ENCODE measurements around the gene NDE1.
A peak's percentile ranks its signal among the peaks of the same experiment; 100 is the strongest.

NDE1 gene

GRCh38 chr16:15650698-15651171, 690 bp downstream of the NDE1 start:
- Histone ChIP-seq H3K27ac (ENCODE audit: low read depth, low read length) (peak overlapping the region; percentile 71), H3K79me2 (ENCODE audit: insufficient read depth, low read length) (peaks cover 52% of the 10 kb centered on the region), H3K36me3 (ENCODE audit: low read length) (no peaks in the 10 kb centered on the region), H3K9me2 (replicated peaks; ENCODE audit: insufficient read depth, low read length) (no peaks in the 10 kb centered on the region), H3K4me3 (ENCODE audit: insufficient read depth, low read length, poor library complexity, severe bottlenecking) (peak overlapping the region; percentile 97), H3K9me3 (ENCODE audit: insufficient read depth, low read length) (no peaks in the 10 kb centered on the region), H3F3A (ENCODE audit: insufficient read depth) (peaks cover 8% of the 10 kb centered on the region; the same call in 1 of the 2 replicates), H2AFZ (ENCODE audit: low read depth, low read length, severe bottlenecking) (peak overlapping the region; percentile 46), H3K9ac (ENCODE audit: low read length) (peak overlapping the region; percentile 93), H4K20me1 (ENCODE audit: low read depth, low read length) (no peaks in the 10 kb centered on the region; the same call in 1 of the 2 replicates), H3K4me2 (ENCODE audit: low read depth, low read length, poor library complexity, severe bottlenecking) (peak overlapping the region; percentile 76), H3K27me3 (ENCODE audit: low read length) (no peaks in the 10 kb centered on the region)
- TF ChIP-seq EZH2phosphoT487 (conservative IDR thresholded peaks at IDR 0.05; ENCODE audit: low read length) (no peak), CTCF (IDR thresholded peaks at IDR 0.05; ENCODE audit: insufficient read depth, low read length, poor library complexity, severe bottlenecking) (no peak)

- no peak overlapping the region for H3K4me3 ChIP-seq (ENCODE audit: insufficient read depth, low read length, poor library complexity, severe bottlenecking)
- H3K36me3 ChIP-seq (ENCODE audit: low read length) = no peaks in the 10 kb centered on the region
- TF ChIP-seq CTCF (IDR thresholded peaks at IDR 0.05; ENCODE audit: insufficient read depth, low read length, poor library complexity, severe bottlenecking) (no peak), EZH2phosphoT487 (conservative IDR thresholded peaks at IDR 0.05; ENCODE audit: low read length) (no peak)
- peaks cover 8% of the 10 kb centered on the region; the same call in 1 of the 2 replicates for H3F3A ChIP-seq (ENCODE audit: insufficient read depth)
- no peaks in the 10 kb centered on the region for H3K9me3 ChIP-seq (ENCODE audit: insufficient read depth, low read length)
- peaks cover 65% of the 10 kb centered on the region for H3K79me2 ChIP-seq (ENCODE audit: insufficient read depth, low read length)
- no peaks in the 10 kb centered on the region for H3K27me3 ChIP-seq (ENCODE audit: low read length)
- no peaks in the 10 kb centered on the region; the same call in 1 of the 2 replicates for H4K20me1 ChIP-seq (ENCODE audit: low read depth, low read length)
- H3K9me2 ChIP-seq (replicated peaks; ENCODE audit: insufficient read depth, low read length) = no peaks in the 10 kb centered on the region
- H3K27ac ChIP-seq (ENCODE audit: low read depth, low read length) = no peak overlapping the region
- no peak overlapping the region for H2AFZ ChIP-seq (ENCODE audit: low read depth, low read length, severe bottlenecking)
- H3K9ac ChIP-seq (ENCODE audit: low read length) = no peak overlapping the region; the same call in 1 of the 2 replicates
- peak overlapping the region; percentile 76 for H3K4me2 ChIP-seq (ENCODE audit: low read depth, low read length, poor library complexity, severe bottlenecking)
These were observed 2.4 kb downstream of the NDE1 start for GRCh38 chr16:15652293-15653001.

- H3K9me2 ChIP-seq (replicated peaks; ENCODE audit: insufficient read depth, low read length) = no peaks in the 10 kb centered on the region
- no peaks in the 10 kb centered on the region; the same call in 1 of the 2 replicates for H4K20me1 ChIP-seq (ENCODE audit: low read depth, low read length)
- H3K9me3 ChIP-seq (ENCODE audit: insufficient read depth, low read length) = no peaks in the 10 kb centered on the region
- TF ChIP-seq CTCF (IDR thresholded peaks at IDR 0.05; ENCODE audit: insufficient read depth, low read length, poor library complexity, severe bottlenecking) = no peak
- TF ChIP-seq EZH2phosphoT487 (conservative IDR thresholded peaks at IDR 0.05; ENCODE audit: low read length) = no peak
- no peak overlapping the region for H3K9ac ChIP-seq (ENCODE audit: low read length)
- H3K4me3 ChIP-seq (ENCODE audit: insufficient read depth, low read length, poor library complexity, severe bottlenecking) = no peak overlapping the region
- H3F3A ChIP-seq (ENCODE audit: insufficient read depth) = peaks cover 6% of the 10 kb centered on the region; the same call in 1 of the 2 replicates
- no peak overlapping the region for H2AFZ ChIP-seq (ENCODE audit: low read depth, low read length, severe bottlenecking)
- no peak overlapping the region for H3K27ac ChIP-seq (ENCODE audit: low read depth, low read length)
- H3K27me3 ChIP-seq (ENCODE audit: low read length) = no peaks in the 10 kb centered on the region
- H3K4me2 ChIP-seq (ENCODE audit: low read depth, low read length, poor library complexity, severe bottlenecking) = no peak overlapping the region
- no peaks in the 10 kb centered on the region for H3K36me3 ChIP-seq (ENCODE audit: low read length)
- peaks cover 73% of the 10 kb centered on the region for H3K79me2 ChIP-seq (ENCODE audit: insufficient read depth, low read length)
These were observed 3.2 kb downstream of the NDE1 start for GRCh38 chr16:15653227-15653626.
